GM23338 (cell line): ENCODE measurements around the gene ASTN1. TPM values are rescaled to one million over a fixed set of nuclear protein-coding genes. Genes with fewer than 3 reads are reported as not detected.

Experiments
- ATAC-seq: fragments of 200-7000 bp; cut with Tn5 transposase; 3 replicates; pipeline ENCODE4 v1.9.1; 2020
- DNase-seq: peaks from one replicate; pipeline ENCODE4 v3.0.0-alpha.2; 2015; ENCODE audit warnings: low spot score
- H2AFZ ChIP-seq: fragments of 200-600 bp; sonication (generic); 2 replicates; pipeline ENCODE4 v1.8.0; 2016; ENCODE audit warnings: antibody characterized with exemption, mild to moderate bottlenecking, moderate library complexity
- H3F3A ChIP-seq: fragments of 200-600 bp; sonication (generic); replicated peaks from 2 replicates; pipeline ENCODE4 v1.8.0; 2017; ENCODE audit warnings: antibody characterized with exemption, mixed run types, low read depth
- H3K27ac ChIP-seq: fragments of 200-600 bp; sonication (generic); 2 replicates; pipeline ENCODE4 v1.6.1; 2016; ENCODE audit warnings: low read depth
- H3K27me3 ChIP-seq: fragments of 200-600 bp; sonication (generic); 2 replicates; pipeline ENCODE4 v1.8.0; 2016; ENCODE audit warnings: mild to moderate bottlenecking, mixed run types, moderate library complexity; ENCODE audit not compliant: insufficient read depth
- H3K36me3 ChIP-seq: fragments of 200-600 bp; sonication (generic); 2 replicates; pipeline ENCODE4 v1.8.0; 2016; ENCODE audit warnings: mild to moderate bottlenecking; ENCODE audit not compliant: insufficient read depth
- H3K4me1 ChIP-seq: fragments of 200-600 bp; sonication (generic); 2 replicates; pipeline ENCODE4 v1.8.0; 2016; ENCODE audit warnings: mild to moderate bottlenecking, moderate library complexity; ENCODE audit not compliant: insufficient read depth
- H3K4me2 ChIP-seq: fragments of 200-600 bp; sonication (generic); 2 replicates; pipeline ENCODE4 v1.7.1; 2017; ENCODE audit warnings: mixed run types
- H3K4me3 ChIP-seq: fragments of 200-600 bp; sonication (generic); 2 replicates; pipeline ENCODE4 v1.6.1; 2016; ENCODE audit warnings: mixed run types
- H3K79me2 ChIP-seq: fragments of 200-600 bp; sonication (generic); replicated peaks from 2 replicates; pipeline ENCODE4 v1.8.0; 2017; ENCODE audit warnings: mild to moderate bottlenecking; ENCODE audit not compliant: insufficient read depth
- H3K9me2 ChIP-seq: fragments of 200-600 bp; sonication (generic); 2 replicates; pipeline ENCODE4 v1.8.0; 2017; ENCODE audit not compliant: insufficient read depth
- H4K20me1 ChIP-seq: fragments of 200-600 bp; sonication (generic); replicated peaks from 2 replicates; pipeline ENCODE4 v1.8.0; 2017; ENCODE audit warnings: mild to moderate bottlenecking; ENCODE audit not compliant: insufficient read depth
- H3K27ac Mint-ChIP-seq: 2 replicates; pipeline ENCODE4 v1.8.0; 2020; ENCODE audit warnings: inconsistent platforms, mild to moderate bottlenecking, moderate library complexity, mixed read lengths
- H3K27me3 Mint-ChIP-seq: 3 replicates; pipeline ENCODE4 v1.8.0; 2022; ENCODE audit warnings: low read depth, mild to moderate bottlenecking, moderate library complexity, mixed read lengths, inconsistent platforms; ENCODE audit not compliant: insufficient read depth, poor library complexity
- H3K36me3 Mint-ChIP-seq: 3 replicates; pipeline ENCODE4 v1.8.0; 2021; ENCODE audit warnings: low read depth, mild to moderate bottlenecking, inconsistent platforms, moderate library complexity, mixed read lengths
- H3K4me1 Mint-ChIP-seq: 3 replicates; pipeline ENCODE4 v1.8.0; 2020; ENCODE audit warnings: mild to moderate bottlenecking, inconsistent platforms, mixed read lengths
- H3K4me3 Mint-ChIP-seq: 3 replicates; pipeline ENCODE4 v1.8.0; 2021; ENCODE audit warnings: moderate library complexity, mild to moderate bottlenecking, inconsistent platforms, mixed read lengths
- H3K9me3 Mint-ChIP-seq: 3 replicates; pipeline ENCODE4 v1.8.0; 2020; ENCODE audit warnings: moderate library complexity, mild to moderate bottlenecking, inconsistent platforms, mixed read lengths
- CREB1 ChIP-seq: fragments of 250-450 bp; sonication (Bioruptor Pico); IDR thresholded peaks from 2 replicates; pipeline ENCODE4 v1.5.0; 2020; ENCODE audit warnings: low read depth, mild to moderate bottlenecking, moderate library complexity
- CTCF ChIP-seq, 2 experiments: fragments of 200-600 bp in 1 of 2; sonication (generic) in 1 of 2; conservative IDR thresholded peaks; 2 replicates each; pipeline versions ENCODE4 v1.5.1 to v1.6.1; 2016 to 2017; ENCODE audit warnings: antibody characterized with exemption in 2 of 2, low read depth in 2 of 2, mild to moderate bottlenecking in 2 of 2, moderate library complexity in 1 of 2
- ETS1 ChIP-seq: IDR thresholded peaks from 2 replicates; pipeline ENCODE4 v1.6.1; 2016; ENCODE audit warnings: antibody characterized with exemption
- EZH2 ChIP-seq: fragments of 200-600 bp; sonication (generic); IDR thresholded peaks from one replicate; pipeline ENCODE4 v1.8.0; 2017; ENCODE audit warnings: antibody characterized with exemption, mild to moderate bottlenecking, low read depth; ENCODE audit not compliant: unreplicated experiment
- EZH2phosphoT487 ChIP-seq: fragments of 200-600 bp; sonication (generic); IDR thresholded peaks from one replicate; pipeline ENCODE4 v1.8.1; 2018; ENCODE audit warnings: antibody characterized with exemption; ENCODE audit not compliant: unreplicated experiment
- JUNB ChIP-seq: IDR thresholded peaks from one replicate; pipeline ENCODE4 v1.6.1; 2016; ENCODE audit warnings: antibody characterized with exemption; ENCODE audit not compliant: unreplicated experiment
- POLR2AphosphoS5 ChIP-seq: IDR thresholded peaks from 2 replicates; pipeline ENCODE4 v1.6.1; 2016; ENCODE audit warnings: antibody characterized with exemption, low read depth
- REST ChIP-seq: IDR thresholded peaks from one replicate; pipeline ENCODE4 v1.6.1; 2018; ENCODE audit warnings: antibody characterized with exemption; ENCODE audit not compliant: unreplicated experiment
- STAT1 ChIP-seq: IDR thresholded peaks from one replicate; pipeline ENCODE4 v1.6.1; 2016; ENCODE audit warnings: antibody characterized with exemption; ENCODE audit not compliant: unreplicated experiment
- ZNF114 ChIP-seq: fragments of 250-450 bp; sonication (Bioruptor Pico); IDR thresholded peaks from 2 replicates; pipeline ENCODE4 v1.5.0; 2020; ENCODE audit warnings: mild to moderate bottlenecking, moderate library complexity
- ZNF331 ChIP-seq: fragments of 250-450 bp; sonication (Bioruptor Pico); IDR thresholded peaks from 2 replicates; pipeline ENCODE4 v1.5.0; 2020; ENCODE audit warnings: low read depth, mild to moderate bottlenecking, moderate library complexity
- polyA plus RNA-seq: library from polyadenylated mRNA; unstranded; fragments of >200 nt; fragmentation: Nextera tagmentation; extraction: Ambion mirVana; gene quantifications from 2 replicates; pipeline ENCODE4 v1.2.1, GENCODE V29; 2016
- total RNA-seq: library from RNA; depleted of rRNA; stranded (reverse); fragments of >200 nt; shearing (Covaris generic); gene quantifications from 2 replicates; pipeline ENCODE4 v1.2.3, GENCODE V29; 2014
- TF ChIP-seq, protein P1 (sequence below): fragments of 250-450 bp; sonication (Bioruptor Pico); IDR thresholded peaks from 2 replicates; pipeline ENCODE4 v1.5.0; 2020; ENCODE audit warnings: mild to moderate bottlenecking, moderate library complexity

ASTN1 gene
- total and polyA plus RNA-seq, 2 experiments from 2014 or later: 2.0 to 5.2 TPM

- no peaks in the 10 kb centered on the region for H4K20me1 ChIP-seq
- ATAC-seq (no peak), DNase-seq (no peak)
- no peak overlapping the region for H3K4me2 ChIP-seq
- H3K36me3 ChIP-seq: no peaks in the 10 kb centered on the region
- no peaks in the 10 kb centered on the region; the same call in 1 of the 2 replicates for H3K9me2 ChIP-seq
- Mint-ChIP-seq H3K4me3 (no peak overlapping the region), H3K36me3 (no peaks in the 10 kb centered on the region), H3K27me3 (peaks cover 8% of the 10 kb centered on the region), H3K4me1 (peaks cover 25% of the 10 kb centered on the region), H3K27ac (no peak overlapping the region), H3K9me3 (no peaks in the 10 kb centered on the region)
- peaks cover 16% of the 10 kb centered on the region for H3K4me1 ChIP-seq
- no peaks in the 10 kb centered on the region for H3K27me3 ChIP-seq
- no peaks in the 10 kb centered on the region for H3K79me2 ChIP-seq
- no peak overlapping the region for H3K4me3 ChIP-seq
- no peak overlapping the region for H2AFZ ChIP-seq
- no peak overlapping the region for H3K27ac ChIP-seq
- H3F3A ChIP-seq: no peaks in the 10 kb centered on the region
- TF ChIP-seq ETS1: no peak
- TF ChIP-seq EZH2phosphoT487: no peak
- no peak for TF ChIP-seq ZNF114 (CRISPR knock-in tag)
- TF ChIP-seq, protein P1, sequence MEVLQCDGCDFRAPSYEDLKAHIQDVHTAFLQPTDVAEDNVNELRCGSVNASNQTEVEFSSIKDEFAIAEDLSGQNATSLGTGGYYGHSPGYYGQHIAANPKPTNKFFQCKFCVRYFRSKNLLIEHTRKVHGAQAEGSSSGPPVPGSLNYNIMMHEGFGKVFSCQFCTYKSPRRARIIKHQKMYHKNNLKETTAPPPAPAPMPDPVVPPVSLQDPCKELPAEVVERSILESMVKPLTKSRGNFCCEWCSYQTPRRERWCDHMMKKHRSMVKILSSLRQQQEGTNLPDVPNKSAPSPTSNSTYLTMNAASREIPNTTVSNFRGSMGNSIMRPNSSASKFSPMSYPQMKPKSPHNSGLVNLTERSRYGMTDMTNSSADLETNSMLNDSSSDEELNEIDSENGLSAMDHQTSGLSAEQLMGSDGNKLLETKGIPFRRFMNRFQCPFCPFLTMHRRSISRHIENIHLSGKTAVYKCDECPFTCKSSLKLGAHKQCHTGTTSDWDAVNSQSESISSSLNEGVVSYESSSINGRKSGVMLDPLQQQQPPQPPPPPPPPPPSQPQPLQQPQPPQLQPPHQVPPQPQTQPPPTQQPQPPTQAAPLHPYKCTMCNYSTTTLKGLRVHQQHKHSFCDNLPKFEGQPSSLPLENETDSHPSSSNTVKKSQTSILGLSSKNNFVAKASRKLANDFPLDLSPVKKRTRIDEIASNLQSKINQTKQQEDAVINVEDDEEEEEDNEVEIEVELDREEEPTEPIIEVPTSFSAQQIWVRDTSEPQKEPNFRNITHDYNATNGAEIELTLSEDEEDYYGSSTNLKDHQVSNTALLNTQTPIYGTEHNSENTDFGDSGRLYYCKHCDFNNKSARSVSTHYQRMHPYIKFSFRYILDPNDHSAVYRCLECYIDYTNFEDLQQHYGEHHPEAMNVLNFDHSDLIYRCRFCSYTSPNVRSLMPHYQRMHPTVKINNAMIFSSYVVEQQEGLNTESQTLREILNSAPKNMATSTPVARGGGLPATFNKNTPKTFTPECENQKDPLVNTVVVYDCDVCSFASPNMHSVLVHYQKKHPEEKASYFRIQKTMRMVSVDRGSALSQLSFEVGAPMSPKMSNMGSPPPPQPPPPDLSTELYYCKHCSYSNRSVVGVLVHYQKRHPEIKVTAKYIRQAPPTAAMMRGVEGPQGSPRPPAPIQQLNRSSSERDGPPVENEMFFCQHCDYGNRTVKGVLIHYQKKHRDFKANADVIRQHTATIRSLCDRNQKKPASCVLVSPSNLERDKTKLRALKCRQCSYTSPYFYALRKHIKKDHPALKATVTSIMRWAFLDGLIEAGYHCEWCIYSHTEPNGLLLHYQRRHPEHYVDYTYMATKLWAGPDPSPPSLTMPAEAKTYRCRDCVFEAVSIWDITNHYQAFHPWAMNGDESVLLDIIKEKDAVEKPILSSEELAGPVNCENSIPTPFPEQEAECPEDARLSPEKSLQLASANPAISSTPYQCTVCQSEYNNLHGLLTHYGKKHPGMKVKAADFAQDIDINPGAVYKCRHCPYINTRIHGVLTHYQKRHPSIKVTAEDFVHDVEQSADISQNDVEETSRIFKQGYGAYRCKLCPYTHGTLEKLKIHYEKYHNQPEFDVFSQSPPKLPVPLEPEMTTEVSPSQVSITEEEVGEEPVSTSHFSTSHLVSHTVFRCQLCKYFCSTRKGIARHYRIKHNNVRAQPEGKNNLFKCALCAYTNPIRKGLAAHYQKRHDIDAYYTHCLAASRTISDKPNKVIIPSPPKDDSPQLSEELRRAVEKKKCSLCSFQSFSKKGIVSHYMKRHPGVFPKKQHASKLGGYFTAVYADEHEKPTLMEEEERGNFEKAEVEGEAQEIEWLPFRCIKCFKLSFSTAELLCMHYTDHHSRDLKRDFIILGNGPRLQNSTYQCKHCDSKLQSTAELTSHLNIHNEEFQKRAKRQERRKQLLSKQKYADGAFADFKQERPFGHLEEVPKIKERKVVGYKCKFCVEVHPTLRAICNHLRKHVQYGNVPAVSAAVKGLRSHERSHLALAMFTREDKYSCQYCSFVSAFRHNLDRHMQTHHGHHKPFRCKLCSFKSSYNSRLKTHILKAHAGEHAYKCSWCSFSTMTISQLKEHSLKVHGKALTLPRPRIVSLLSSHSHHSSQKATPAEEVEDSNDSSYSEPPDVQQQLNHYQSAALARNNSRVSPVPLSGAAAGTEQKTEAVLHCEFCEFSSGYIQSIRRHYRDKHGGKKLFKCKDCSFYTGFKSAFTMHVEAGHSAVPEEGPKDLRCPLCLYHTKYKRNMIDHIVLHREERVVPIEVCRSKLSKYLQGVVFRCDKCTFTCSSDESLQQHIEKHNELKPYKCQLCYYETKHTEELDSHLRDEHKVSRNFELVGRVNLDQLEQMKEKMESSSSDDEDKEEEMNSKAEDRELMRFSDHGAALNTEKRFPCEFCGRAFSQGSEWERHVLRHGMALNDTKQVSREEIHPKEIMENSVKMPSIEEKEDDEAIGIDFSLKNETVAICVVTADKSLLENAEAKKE: no peak
- TF ChIP-seq JUNB: no peak
- no peak for TF ChIP-seq REST
- no peak for TF ChIP-seq POLR2AphosphoS5
- TF ChIP-seq EZH2: no peak
- no peak for TF ChIP-seq CTCF (conservative IDR thresholded peaks at IDR 0.05; ENCODE audit: low read depth in 2 of 2)
- no peak for TF ChIP-seq STAT1
- TF ChIP-seq CREB1 (CRISPR knock-in tag): no peak
- no peak for TF ChIP-seq ZNF331
These were observed 170.9 kb downstream of the ASTN1 start for GRCh38 chr1:176993587-176993986.
